ENCODE results near the gene ANKRD11. TPM values are rescaled to one million over a fixed set of nuclear protein-coding genes. Genes with fewer than 3 reads are reported as not detected.

ANKRD11 gene
- total and polyA plus RNA-seq, 8 donors: 43.9 to 74.0 (median 46.2) TPM

- ATAC-seq: no peak
- no peak for TF ChIP-seq CTCF (IDR thresholded peaks at IDR 0.05)
- no peaks in the 10 kb centered on the region for H3K9me3 ChIP-seq
- intact Hi-C loops (cut with DNase I): no loop called here
- DNase-seq: peak in 4 of 6 donors; percentile 46 to 79 (median 66)
- FAIRE-seq: no peak
- H3K36me3 ChIP-seq: no peaks in the 10 kb centered on the region
- H3K27me3 ChIP-seq: no peaks in the 10 kb centered on the region
- peak overlapping the region; percentile 23 to 91 (median 82) for H3K4me3 ChIP-seq
- H3K4me1 ChIP-seq: peaks cover 21 to 38% (median 27%) of the 10 kb centered on the region in 3 donors
- WGBS, 2 donors: 1 to 3% methylated on average over 9 to 81 of the region's 81 CpGs
- H3K27ac ChIP-seq: peak overlapping the region; percentile 80 to 94 (median 92)
Measured at GRCh38 chr16:89489898-89490438, 393 bp downstream of the ANKRD11 start.

- Histone ChIP-seq H3K27me3 (no peaks in the 10 kb centered on the region), H3K27ac (peak overlapping the region; percentile 80 to 94 (median 92)), H3K9me3 (no peaks in the 10 kb centered on the region), H3K4me1 (peaks cover 27 to 45% (median 28%) of the 10 kb centered on the region in 3 donors), H3K36me3 (no peaks in the 10 kb centered on the region), H3K4me3 (peak overlapping the region; percentile 23 to 91 (median 82))
- peak in 3 of 4 donors; percentile 8 to 16 (median 12) for TF ChIP-seq CTCF (IDR thresholded peaks at IDR 0.05)
- intact Hi-C loops (cut with DNase I): no loop called here
- FAIRE-seq (no peak), ATAC-seq (peak; percentile 41 to 60 (median 52)), DNase-seq (peak; percentile 76 to 90 (median 82))
- 1% methylated on average over 30 to 71 of the region's 71 CpGs for WGBS, 2 donors
Measured at GRCh38 chr16:89489040-89489897, 1.1 kb downstream of the ANKRD11 start.

- DNase-seq: no peak
- H3K4me3 ChIP-seq: no peak overlapping the region
- H3K4me1 ChIP-seq: peaks cover 34 to 58% (median 37%) of the 10 kb centered on the region in 3 donors
- no peak for FAIRE-seq
- no peaks in the 10 kb centered on the region for H3K27me3 ChIP-seq
- ATAC-seq: no peak
- H3K27ac ChIP-seq: no peak overlapping the region
- H3K9me3 ChIP-seq: no peaks in the 10 kb centered on the region
- no peak for TF ChIP-seq CTCF (IDR thresholded peaks at IDR 0.05)
- no peaks in the 10 kb centered on the region for H3K36me3 ChIP-seq
- intact Hi-C loops (cut with DNase I): no loop called here
- 7 to 8% methylated on average over 4 of the region's 4 CpGs for WGBS, 2 donors
Measured at GRCh38 chr16:89485701-89486246, 4.6 kb downstream of the ANKRD11 start.

GRCh38 chr16:89484923-89485679 is 5.3 kb downstream of the ANKRD11 start:
- DNase-seq: no peak
- no peak overlapping the region for H3K27ac ChIP-seq
- peaks cover 34 to 58% (median 37%) of the 10 kb centered on the region in 3 donors for H3K4me1 ChIP-seq
- WGBS, 2 donors: 43 to 46% methylated on average over 11 of the region's 11 CpGs
- H3K36me3 ChIP-seq: no peaks in the 10 kb centered on the region
- ATAC-seq: peak in 1 of 4 donors; percentile 25
- no peaks in the 10 kb centered on the region for H3K27me3 ChIP-seq
- H3K4me3 ChIP-seq: no peak overlapping the region
- no peak for FAIRE-seq
- intact Hi-C loops (cut with DNase I): no loop called here
- TF ChIP-seq CTCF (IDR thresholded peaks at IDR 0.05): no peak
- no peaks in the 10 kb centered on the region for H3K9me3 ChIP-seq

Measured in pancreas (tissue), 10 donors.